Embryonic facial prominence (tissue), 1 donor: ENCODE results near the gene ZSWIM1.
"Not testable (repeated sequence)": the region's sequence is repeated elsewhere in the genome, so short reads cannot be mapped to it uniquely, and the experiment has no call there.

Experiments
- DNase-seq: peaks from one replicate; pipeline ENCODE4 v3.0.0-alpha.2; 2016; ENCODE audit errors: extremely low spot score

ZSWIM1 gene

GRCh38 chr20:45857114-45857881 is 23.7 kb upstream of the ZSWIM1 start, which contains the start of the genes ACOT8 and ZSWIM3:
Gene ACOT8 (minus strand): TSS chr20:45857392. CDS start chr20:45857315, 77 bp downstream.
Gene ZSWIM3 (plus strand): TSS chr20:45857614. CDS start chr20:45857826, 212 bp downstream.
- peak; percentile 98 for DNase-seq

- DNase-seq = no peak
These were observed 23.2 kb upstream of the ZSWIM1 start for GRCh38 chr20:45857882-45858216.

GRCh38 chr20:45859916-45860315 is 21.1 kb upstream of the ZSWIM1 start:
- no peak for DNase-seq

DNA sequence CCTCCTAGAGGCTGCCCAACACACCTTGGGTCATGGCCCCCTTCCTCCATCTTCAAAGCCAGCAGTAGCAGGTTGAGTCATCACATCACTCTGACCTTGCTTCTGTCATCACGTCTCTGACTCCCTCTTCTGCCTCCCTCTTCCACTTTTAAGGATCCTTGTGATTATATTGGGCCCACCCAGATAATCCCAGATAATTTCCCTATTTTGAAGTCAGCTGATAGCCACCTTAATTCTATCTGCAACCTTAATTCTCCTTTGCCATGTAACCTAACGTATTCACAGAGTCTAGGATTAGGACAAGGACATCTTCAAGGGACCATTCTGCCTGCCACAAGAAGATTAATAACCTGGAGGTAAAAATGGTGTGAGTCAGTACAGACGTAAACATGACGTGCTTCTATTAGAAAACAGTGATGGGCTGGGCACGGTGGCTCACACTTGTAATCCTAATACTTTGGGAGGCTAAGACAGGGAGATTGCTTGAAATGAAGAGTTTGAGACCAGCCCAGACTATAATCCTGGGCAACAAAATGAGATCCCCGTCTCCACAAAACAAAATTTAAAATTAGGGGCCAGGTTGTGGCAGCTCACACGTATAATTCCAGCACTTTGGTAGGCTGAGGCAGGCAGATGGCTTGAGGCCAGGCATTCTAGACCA is 20.3 kb upstream of the ZSWIM1 start:
- no peak for DNase-seq

- DNase-seq = no peak
These were observed 19.6 kb upstream of the ZSWIM1 start for GRCh38 chr20:45861221-45862075.

- no peak for DNase-seq
These were observed 17.2 kb upstream of the ZSWIM1 start for GRCh38 chr20:45863543-45864470.

DNA sequence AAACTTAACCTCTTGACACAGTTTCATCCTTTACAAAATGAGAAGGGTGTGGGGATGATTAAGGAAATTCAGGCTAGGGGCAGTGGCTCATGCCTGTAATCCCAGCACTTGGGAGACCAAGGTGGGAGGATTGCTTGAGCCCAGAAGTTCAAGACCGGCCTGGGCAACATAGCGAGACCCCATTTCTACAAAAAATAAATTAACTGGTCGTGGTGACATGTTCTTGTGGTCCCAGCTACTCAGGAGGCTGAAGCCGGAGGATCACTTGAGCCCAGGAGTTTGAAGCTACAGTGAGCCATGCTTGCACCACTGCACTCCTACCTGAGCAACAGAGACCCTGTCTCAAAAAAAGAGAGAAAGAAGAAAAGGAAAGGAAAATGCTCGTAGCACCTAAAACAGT is 14.6 kb upstream of the ZSWIM1 start:
- DNase-seq = no peak

GRCh38 chr20:45867136-45867818 is 13.8 kb upstream of the ZSWIM1 start:
- DNase-seq = no peak

- no peak for DNase-seq
These were observed 13.2 kb upstream of the ZSWIM1 start for GRCh38 chr20:45867819-45868176.

DNA sequence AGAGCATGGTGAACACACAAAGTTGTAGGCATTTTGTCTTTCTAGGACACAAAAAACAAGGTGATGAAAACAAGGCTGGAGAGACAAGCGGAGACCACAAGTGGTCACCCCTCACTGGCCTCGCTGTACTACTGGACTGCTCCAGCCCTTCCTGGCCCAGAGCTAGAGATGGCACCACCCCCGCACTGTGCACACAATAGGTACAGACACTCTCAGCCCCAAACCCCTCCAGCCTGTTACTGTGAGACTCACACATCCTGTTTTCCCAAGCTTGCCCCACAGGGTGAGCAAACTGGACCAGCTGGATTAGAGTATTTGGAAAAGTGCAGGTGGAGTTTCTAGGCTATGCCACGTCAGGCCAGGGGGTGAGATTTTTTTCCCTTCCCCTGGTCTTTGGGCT is 8.4 kb upstream of the ZSWIM1 start:
- no peak for DNase-seq

DNA sequence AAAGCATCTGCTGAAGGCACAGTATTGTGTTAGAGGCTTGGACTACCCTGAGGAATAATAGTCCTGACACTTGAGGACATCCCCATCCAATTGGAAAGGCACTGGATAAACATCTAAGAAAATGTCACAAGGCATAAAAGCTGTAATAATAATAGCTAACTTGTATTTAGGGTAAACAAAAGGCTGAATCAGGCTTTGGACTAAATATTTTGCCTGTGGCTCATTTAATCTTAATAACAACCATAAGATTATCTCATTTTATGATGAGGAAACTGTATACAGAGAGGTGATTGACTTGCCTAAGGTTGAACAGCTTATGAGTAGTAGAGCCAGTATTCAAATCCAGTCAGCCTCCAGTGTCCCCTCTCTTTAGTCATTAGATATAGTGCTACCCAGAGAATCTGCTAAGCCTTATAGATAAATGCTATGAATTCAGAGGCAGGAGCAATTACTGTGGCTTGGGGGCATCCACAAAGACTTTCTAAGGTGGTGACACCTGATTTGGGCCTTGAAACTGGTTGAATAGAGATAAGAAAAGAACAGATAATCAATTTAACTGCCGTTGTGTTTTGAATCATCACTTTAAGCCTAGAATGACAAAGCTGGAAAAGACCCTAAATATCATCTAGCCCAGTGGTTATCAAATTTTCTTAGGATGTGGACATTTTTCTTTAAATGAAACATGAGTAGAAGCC is 7.5 kb upstream of the ZSWIM1 start:
- DNase-seq = no peak

DNA sequence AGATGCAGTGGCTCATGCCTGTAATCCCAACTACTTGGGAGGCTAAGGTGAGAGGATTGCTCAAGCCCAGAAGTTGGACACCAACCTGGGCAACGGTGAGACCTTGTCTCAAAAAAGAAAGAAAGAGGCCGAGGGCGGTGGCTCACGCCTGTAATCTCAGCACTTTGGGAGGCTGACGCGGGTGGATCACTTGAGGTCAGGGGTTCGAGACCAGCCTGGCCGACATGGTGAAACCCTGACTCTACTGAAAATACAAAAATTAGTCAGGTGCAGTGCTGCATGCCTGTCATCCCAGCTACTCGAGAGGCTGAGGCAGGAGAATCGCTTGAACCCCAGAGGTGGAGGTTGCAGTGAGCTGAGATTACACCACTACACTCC is 6.9 kb upstream of the ZSWIM1 start:
- DNase-seq = not testable (repeated sequence)

DNA sequence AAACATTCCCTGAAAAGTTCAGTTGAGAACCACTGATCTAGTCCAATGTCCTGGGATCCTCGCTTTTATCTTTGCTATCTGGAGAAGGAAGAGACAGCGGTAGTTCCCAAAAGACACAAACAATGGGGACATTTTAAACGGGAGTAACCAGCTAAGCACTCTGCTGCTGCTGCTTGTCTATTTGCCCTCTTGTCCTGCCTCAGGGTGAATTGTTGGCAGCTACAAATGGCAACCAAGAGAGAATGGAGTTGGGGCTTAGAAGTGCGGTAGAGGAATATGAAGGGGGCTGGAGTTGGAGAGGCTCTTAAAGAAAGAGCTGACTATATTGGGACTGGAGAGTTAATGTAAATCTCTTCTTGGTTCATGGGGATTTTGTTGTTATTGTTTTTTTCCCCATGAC is 6.5 kb upstream of the ZSWIM1 start:
- no peak for DNase-seq

GRCh38 chr20:45878076-45878761 is 2.8 kb upstream of the ZSWIM1 start:
- DNase-seq = no peak

GRCh38 chr20:45882469-45883099 is 1.6 kb downstream of the ZSWIM1 start:
- no peak for DNase-seq

GRCh38 chr20:45883100-45883469 is 2.1 kb downstream of the ZSWIM1 start:
- DNase-seq = no peak

GRCh38 chr20:45886590-45887345 is 5.7 kb downstream of the ZSWIM1 start:
- DNase-seq = no peak

DNA sequence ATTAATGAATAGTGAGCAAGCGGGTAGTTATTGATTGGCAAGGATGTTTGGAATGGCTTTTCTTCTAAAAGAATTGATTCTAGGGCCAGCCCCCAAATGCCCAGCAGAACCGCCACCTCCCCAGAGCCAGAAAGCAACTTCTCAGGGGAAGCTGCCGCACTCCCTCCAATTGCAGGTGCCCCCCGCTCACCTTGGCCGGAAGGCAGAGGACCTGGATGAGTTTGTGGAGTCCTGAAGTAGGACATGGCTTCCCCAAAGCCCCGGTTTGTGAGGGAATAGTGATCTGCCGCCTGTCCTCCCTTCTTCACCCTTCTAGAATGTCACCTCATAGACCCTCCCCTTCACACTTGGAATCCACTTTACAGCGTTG is 6.3 kb downstream of the ZSWIM1 start, which contains the start of gene SPATA25:
Gene SPATA25 (minus strand): TSS at position 277 of the 370 bp plus-strand sequence. CDS start 32 bp downstream, at position 245.
- DNase-seq = no peak
